ENCODE data around the gene SYNDIG1L. TPM values are rescaled to one million over a fixed set of nuclear protein-coding genes. Genes with fewer than 3 reads are reported as not detected.

The SYNDIG1L gene
- total and polyA plus RNA-seq, 2 of the 4 experiments (the other 2 are of a cell fraction) = not detected

GRCh38 chr14:74469548-74470518, 43.8 kb upstream of the SYNDIG1L start:
- H3K4me2 ChIP-seq (ENCODE audit: low read depth, low read length) = no peak overlapping the region
- dilution Hi-C loops (cut with HindIII; ENCODE audit: low sequenced_read_pairs, unreplicated experiment) = no loop called here
- no peak overlapping the region for H3K18ac ChIP-seq (ENCODE audit: low read depth, low read length)
- no TSS peak for BruUV-seq (replicated peaks)
- H3K36me3 ChIP-seq (ENCODE audit: control insufficient read depth, insufficient read depth, low read length) = no peaks in the 10 kb centered on the region
- no peaks in the 10 kb centered on the region for H3K79me1 ChIP-seq (ENCODE audit: low read depth in 1 of 2, low read length in 2 of 2)
- H3K27me3 ChIP-seq (ENCODE audit: control insufficient read depth, insufficient read depth, low read length) = peaks cover 29% of the 10 kb centered on the region
- no peak overlapping the region for H3K23ac ChIP-seq (ENCODE audit: low read depth, low read length)
- H2AK5ac ChIP-seq (ENCODE audit: low read depth, low read length) = no peak overlapping the region
- H2AFZ ChIP-seq (replicated peaks; ENCODE audit: low read length, poor library complexity) = no peak overlapping the region
- no peak overlapping the region for H3K14ac ChIP-seq (replicated peaks; ENCODE audit: low read depth, low read length)
- H3K56ac ChIP-seq (ENCODE audit: extremely low read depth, insufficient read depth, low read length) = no peak overlapping the region
- H3K9me3 ChIP-seq (ENCODE audit: control insufficient read depth, insufficient read depth, low read length) = no peaks in the 10 kb centered on the region
- CTCF ChIA-PET = no interaction called here
- ATAC-seq (ENCODE audit: low read depth) = no peak
- no peak for DNase-seq
- H2BK120ac ChIP-seq (ENCODE audit: low read depth, low read length) = no peak overlapping the region
- peaks cover 5% of the 10 kb centered on the region; the same call in 1 of the 2 replicates for H3K9me1 ChIP-seq (ENCODE audit: insufficient read depth, low read length)
- intact Hi-C loops (cut with micrococcal nuclease) = loop anchor here (10.0 kb wide), 1 partner anchor 355 kb away; no protein-coding TSS in a partner anchor
- H2AK9ac ChIP-seq (replicated peaks; ENCODE audit: low read depth, low read length, poor library complexity) = no peak overlapping the region
- in situ Hi-C loops (cut with MboI; ENCODE audit: low sequenced_read_pairs) = loop anchor here (5.0 kb wide), 1 partner anchor 108 kb away; no protein-coding TSS in a partner anchor
- H4K91ac ChIP-seq (ENCODE audit: insufficient read depth, low read depth, low read length) = no peak overlapping the region
- H2BK5ac ChIP-seq (ENCODE audit: low read depth, low read length, poor library complexity, severe bottlenecking) = no peak overlapping the region
- no peak overlapping the region for H2BK15ac ChIP-seq (ENCODE audit: low read depth, low read length)
- H3K4ac ChIP-seq (ENCODE audit: low read depth, low read length) = no peak overlapping the region
- WGBS, 2 experiments (ENCODE audit: extremely low coverage in 2 of 2, insufficient read length in 1 of 2) = no CpG with 5 or more reads among the region's 7 CpGs
- H3K4me3 ChIP-seq (ENCODE audit: insufficient read depth, low read depth, low read length) = no peak overlapping the region
- no peak overlapping the region for H4K5ac ChIP-seq (ENCODE audit: low read depth, low read length)
- H2BK20ac ChIP-seq (ENCODE audit: low read depth, low read length) = no peak overlapping the region
- no peak overlapping the region for H3K27ac ChIP-seq (ENCODE audit: insufficient read depth, low read length)
- no peak overlapping the region for H4K8ac ChIP-seq (ENCODE audit: low read depth in 2 of 2, low read length in 2 of 2)
- POLR2A ChIA-PET (ENCODE audit: unreplicated experiment) = no interaction called here
- H3K4me1 ChIP-seq (ENCODE audit: control insufficient read depth, insufficient read depth, low read length) = no peaks in the 10 kb centered on the region
- H3K9ac ChIP-seq (ENCODE audit: low read depth, low read length) = no peak overlapping the region
- no peaks in the 10 kb centered on the region for H4K20me1 ChIP-seq (ENCODE audit: insufficient read depth, low read length)
- TF ChIP-seq, protein P1, sequence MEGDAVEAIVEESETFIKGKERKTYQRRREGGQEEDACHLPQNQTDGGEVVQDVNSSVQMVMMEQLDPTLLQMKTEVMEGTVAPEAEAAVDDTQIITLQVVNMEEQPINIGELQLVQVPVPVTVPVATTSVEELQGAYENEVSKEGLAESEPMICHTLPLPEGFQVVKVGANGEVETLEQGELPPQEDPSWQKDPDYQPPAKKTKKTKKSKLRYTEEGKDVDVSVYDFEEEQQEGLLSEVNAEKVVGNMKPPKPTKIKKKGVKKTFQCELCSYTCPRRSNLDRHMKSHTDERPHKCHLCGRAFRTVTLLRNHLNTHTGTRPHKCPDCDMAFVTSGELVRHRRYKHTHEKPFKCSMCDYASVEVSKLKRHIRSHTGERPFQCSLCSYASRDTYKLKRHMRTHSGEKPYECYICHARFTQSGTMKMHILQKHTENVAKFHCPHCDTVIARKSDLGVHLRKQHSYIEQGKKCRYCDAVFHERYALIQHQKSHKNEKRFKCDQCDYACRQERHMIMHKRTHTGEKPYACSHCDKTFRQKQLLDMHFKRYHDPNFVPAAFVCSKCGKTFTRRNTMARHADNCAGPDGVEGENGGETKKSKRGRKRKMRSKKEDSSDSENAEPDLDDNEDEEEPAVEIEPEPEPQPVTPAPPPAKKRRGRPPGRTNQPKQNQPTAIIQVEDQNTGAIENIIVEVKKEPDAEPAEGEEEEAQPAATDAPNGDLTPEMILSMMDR (conservative IDR thresholded peaks at IDR 0.05; ENCODE audit: low read depth, low read length) = no peak
- TF ChIP-seq RAD21 (IDR thresholded peaks at IDR 0.05; ENCODE audit: low read length) (no peak), CEBPB (IDR thresholded peaks at IDR 0.05; ENCODE audit: low read depth, low read length) (no peak), RCOR1 (IDR thresholded peaks at IDR 0.05; ENCODE audit: insufficient replicate concordance, low read length) (no peak), SMC3 (IDR thresholded peaks at IDR 0.05; ENCODE audit: low read depth, low read length) (no peak), BHLHE40 (IDR thresholded peaks at IDR 0.05; ENCODE audit: low read depth, low read length) (no peak), POLR2A (IDR thresholded peaks at IDR 0.05; ENCODE audit: low read depth, low read length) (no peak), RFX5 (IDR thresholded peaks at IDR 0.05; ENCODE audit: low read depth, low read length) (no peak), NFE2L2 (IDR thresholded peaks at IDR 0.05; ENCODE audit: low read depth, low read length) (no peak), CHD1 (IDR thresholded peaks at IDR 0.05; ENCODE audit: low read depth, low read length) (no peak), MXI1 (IDR thresholded peaks at IDR 0.05; ENCODE audit: borderline replicate concordance, low read depth, low read length) (no peak), ELK1 (IDR thresholded peaks at IDR 0.05; ENCODE audit: borderline replicate concordance, low read depth, low read length) (no peak), FOS (IDR thresholded peaks at IDR 0.05; ENCODE audit: low read depth, low read length) (no peak), MAFK (IDR thresholded peaks at IDR 0.05; ENCODE audit: low read depth, low read length) (no peak), MAZ (IDR thresholded peaks at IDR 0.05; ENCODE audit: borderline replicate concordance, low read depth, low read length) (no peak)
